RWPE2 (cell line): ENCODE results near the gene B4GALT2.

Source experiments
- ATAC-seq: fragments of 200-7000 bp; cut with Tn5 transposase; 3 replicates; pipeline ENCODE4 v1.9.1; 2021; ENCODE audit warnings: low read depth
- DNase-seq: peaks from one replicate; pipeline ENCODE4 v3.0.0-alpha.2; 2020; ENCODE audit warnings: low spot score
- H3K27ac ChIP-seq: fragments of 450-650 bp; 2 replicates; pipeline ENCODE4 v1.5.1; 2017; ENCODE audit warnings: mild to moderate bottlenecking; ENCODE audit not compliant: poor library complexity, severe bottlenecking
- H3K27me3 ChIP-seq: fragments of 250-450 bp; sonication (Bioruptor Pico); 2 replicates; pipeline ENCODE4 v1.5.1; 2021; ENCODE audit warnings: mild to moderate bottlenecking, moderate library complexity; ENCODE audit not compliant: insufficient read depth, poor library complexity, severe bottlenecking
- H3K36me3 ChIP-seq: fragments of 250-450 bp; sonication (Bioruptor Pico); 2 replicates; pipeline ENCODE4 v1.5.1; 2020; ENCODE audit warnings: low read depth, mild to moderate bottlenecking, moderate library complexity
- H3K4me1 ChIP-seq: fragments of 250-450 bp; sonication (Bioruptor Pico); 2 replicates; pipeline ENCODE4 v1.5.1; 2021; ENCODE audit warnings: mild to moderate bottlenecking, moderate library complexity; ENCODE audit not compliant: insufficient read depth, poor library complexity, severe bottlenecking
- H3K4me3 ChIP-seq: fragments of 250-450 bp; sonication (Bioruptor Pico); 2 replicates; pipeline ENCODE4 v1.5.1; 2021; ENCODE audit warnings: mild to moderate bottlenecking, moderate library complexity; ENCODE audit not compliant: severe bottlenecking
- H3K9me3 ChIP-seq: fragments of 250-450 bp; sonication (Bioruptor Pico); 2 replicates; pipeline ENCODE4 v1.5.1; 2021; ENCODE audit warnings: mild to moderate bottlenecking, moderate library complexity; ENCODE audit not compliant: severe bottlenecking
- TF ChIP-seq, protein P1 (sequence below): fragments of 450-650 bp; IDR thresholded peaks from one replicate; pipeline ENCODE4 v1.5.1; 2017; ENCODE audit warnings: mild to moderate bottlenecking, moderate library complexity; ENCODE audit not compliant: poor library complexity, severe bottlenecking

The B4GALT2 gene

GRCh38 chr1:43961692-43962091 is 17.3 kb upstream of the B4GALT2 start:
- no peaks in the 10 kb centered on the region for H3K27me3 ChIP-seq
- ATAC-seq (no peak), DNase-seq (no peak)
- H3K36me3 ChIP-seq = peaks cover 15% of the 10 kb centered on the region
- H3K27ac ChIP-seq = no peak overlapping the region
- TF ChIP-seq, protein P1, sequence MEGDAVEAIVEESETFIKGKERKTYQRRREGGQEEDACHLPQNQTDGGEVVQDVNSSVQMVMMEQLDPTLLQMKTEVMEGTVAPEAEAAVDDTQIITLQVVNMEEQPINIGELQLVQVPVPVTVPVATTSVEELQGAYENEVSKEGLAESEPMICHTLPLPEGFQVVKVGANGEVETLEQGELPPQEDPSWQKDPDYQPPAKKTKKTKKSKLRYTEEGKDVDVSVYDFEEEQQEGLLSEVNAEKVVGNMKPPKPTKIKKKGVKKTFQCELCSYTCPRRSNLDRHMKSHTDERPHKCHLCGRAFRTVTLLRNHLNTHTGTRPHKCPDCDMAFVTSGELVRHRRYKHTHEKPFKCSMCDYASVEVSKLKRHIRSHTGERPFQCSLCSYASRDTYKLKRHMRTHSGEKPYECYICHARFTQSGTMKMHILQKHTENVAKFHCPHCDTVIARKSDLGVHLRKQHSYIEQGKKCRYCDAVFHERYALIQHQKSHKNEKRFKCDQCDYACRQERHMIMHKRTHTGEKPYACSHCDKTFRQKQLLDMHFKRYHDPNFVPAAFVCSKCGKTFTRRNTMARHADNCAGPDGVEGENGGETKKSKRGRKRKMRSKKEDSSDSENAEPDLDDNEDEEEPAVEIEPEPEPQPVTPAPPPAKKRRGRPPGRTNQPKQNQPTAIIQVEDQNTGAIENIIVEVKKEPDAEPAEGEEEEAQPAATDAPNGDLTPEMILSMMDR = no peak
- H3K4me3 ChIP-seq = no peak overlapping the region
- no peaks in the 10 kb centered on the region for H3K9me3 ChIP-seq
- no peaks in the 10 kb centered on the region for H3K4me1 ChIP-seq

- ATAC-seq (no peak), DNase-seq (no peak)
- TF ChIP-seq, protein P1 = no peak
- H3K36me3 ChIP-seq = peaks cover 15% of the 10 kb centered on the region
- no peak overlapping the region for H3K4me3 ChIP-seq
- H3K4me1 ChIP-seq = no peaks in the 10 kb centered on the region
- no peak overlapping the region for H3K27ac ChIP-seq
- no peaks in the 10 kb centered on the region for H3K27me3 ChIP-seq
- H3K9me3 ChIP-seq = no peaks in the 10 kb centered on the region
Measured at GRCh38 chr1:43962324-43962723, 16.7 kb upstream of the B4GALT2 start.

DNA sequence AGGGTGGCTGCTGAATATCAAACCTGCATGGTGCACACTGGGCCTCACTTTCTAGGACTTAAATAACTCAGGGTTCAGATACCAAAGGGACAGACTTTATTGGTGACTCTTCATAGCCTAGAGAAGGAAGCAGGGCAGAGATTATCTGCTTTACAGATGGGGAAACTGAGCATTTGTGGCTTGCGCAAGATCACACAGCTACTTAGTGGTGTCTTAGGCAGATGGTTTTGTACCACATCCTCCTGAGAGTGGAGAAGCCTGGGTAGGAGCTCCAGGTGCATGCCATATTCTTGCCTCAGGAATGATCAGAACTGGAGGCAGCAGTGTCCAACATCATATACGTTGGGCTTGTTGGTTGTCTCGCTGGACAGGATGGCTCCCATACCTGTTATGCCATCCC is 16.0 kb upstream of the B4GALT2 start:
- no peaks in the 10 kb centered on the region for H3K9me3 ChIP-seq
- H3K27ac ChIP-seq = no peak overlapping the region
- DNase-seq = no peak

DNA sequence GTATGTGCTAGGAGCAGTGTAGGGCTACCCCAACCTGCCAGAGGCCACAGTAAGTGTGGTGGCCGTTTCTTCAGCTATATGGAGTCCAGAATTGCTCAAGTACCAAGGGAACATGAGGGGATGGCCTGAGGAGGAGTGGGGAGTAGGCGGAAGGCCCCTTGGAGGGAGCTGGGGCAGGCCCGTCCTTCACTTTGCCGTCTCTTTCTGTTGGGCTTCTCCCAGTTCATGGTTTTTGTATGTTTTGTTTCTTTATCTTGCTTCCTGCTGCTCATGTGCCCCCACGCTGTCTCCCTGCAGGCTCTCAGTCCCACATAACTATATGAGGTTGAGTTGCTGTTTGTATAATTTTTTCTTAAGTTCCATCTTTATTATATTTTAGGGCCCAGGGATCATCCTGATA is 15.1 kb upstream of the B4GALT2 start:
- H3K4me3 ChIP-seq = no peak overlapping the region
- no peaks in the 10 kb centered on the region for H3K9me3 ChIP-seq
- H3K27me3 ChIP-seq = no peaks in the 10 kb centered on the region
- no peak for ATAC-seq
- no peaks in the 10 kb centered on the region for H3K4me1 ChIP-seq
- DNase-seq = no peak
- peaks cover 6% of the 10 kb centered on the region for H3K36me3 ChIP-seq
- H3K27ac ChIP-seq = no peak overlapping the region
- TF ChIP-seq, protein P1 = no peak

More for the DNA sequence above, 16.0 kb upstream of the B4GALT2 start:
- no peaks in the 10 kb centered on the region for H3K4me1 ChIP-seq
- H3K4me3 ChIP-seq = no peak overlapping the region
- TF ChIP-seq, protein P1 = no peak
- peaks cover 15% of the 10 kb centered on the region for H3K36me3 ChIP-seq
- ATAC-seq = no peak
- H3K27me3 ChIP-seq = no peaks in the 10 kb centered on the region

DNA sequence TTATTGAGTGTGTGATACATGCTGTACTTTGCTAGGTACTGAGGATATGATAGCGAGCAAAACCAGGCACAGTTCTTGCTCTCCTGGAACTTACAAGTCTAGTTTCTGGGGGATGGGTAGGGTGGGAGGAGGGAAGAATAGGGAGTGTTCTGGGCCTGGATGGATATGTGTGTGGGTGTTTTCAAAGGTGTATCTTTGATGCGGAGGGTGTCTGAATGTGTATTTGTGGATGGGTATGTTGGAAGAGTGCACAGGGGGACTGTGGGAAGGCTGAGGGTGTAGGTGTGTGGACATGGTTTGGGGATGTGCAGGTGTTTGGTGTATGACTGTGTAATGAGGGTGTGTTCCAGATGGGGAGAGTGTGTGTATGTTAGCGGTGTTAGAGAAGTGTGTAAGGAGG is 13.7 kb upstream of the B4GALT2 start:
- Histone ChIP-seq H3K27me3 (no peaks in the 10 kb centered on the region), H3K4me3 (no peak overlapping the region), H3K27ac (no peak overlapping the region), H3K9me3 (no peaks in the 10 kb centered on the region), H3K4me1 (no peaks in the 10 kb centered on the region), H3K36me3 (peaks cover 4% of the 10 kb centered on the region; the same call in 1 of the 2 replicates)
- TF ChIP-seq, protein P1 = no peak
- DNase-seq (no peak), ATAC-seq (no peak)
